B cell (primary cell): Measurements from ENCODE around the gene STX10. TPM values are rescaled to one million over a fixed set of nuclear protein-coding genes. Genes with fewer than 3 reads are reported as not detected.

Experiments used
- ATAC-seq: fragments of 200-7000 bp; cut with Tn5 transposase; one replicate; pipeline ENCODE4 v1.10.0; 2021; ENCODE audit warnings: low read depth, mild to moderate bottlenecking, moderate number of reproducible peaks, moderate library complexity
- CTCF ChIA-PET: fragments of 350-600 bp; sonication (Branson Sonifier 250); formaldehyde crosslinking; loops from one replicate; lab custom pipeline; 2021; ENCODE audit warnings: antibody characterized with exemption, inconsistent platforms; lab: Charles Lee
- POLR2A ChIA-PET: fragments of 350-600 bp; sonication (Branson Sonifier 250); formaldehyde crosslinking; loops from one replicate; lab custom pipeline; 2021; ENCODE audit warnings: antibody characterized with exemption; lab: Charles Lee
- DNase-seq: peaks from one replicate; pipeline ENCODE4 v3.0.0; 2013
- H2AFZ ChIP-seq: 2 replicates; pipeline ENCODE4 v1.6.1; 2012; ENCODE audit warnings: mild to moderate bottlenecking, low read depth, low read length; ENCODE audit not compliant: insufficient read depth, poor library complexity, severe bottlenecking
- H3K27ac ChIP-seq, 2 donors: 1 replicate in 1 of 2; 2 replicates in 1 of 2; pipeline ENCODE4 v1.5.1; 2012 to 2013; ENCODE audit warnings: low read length in 2 of 2, mild to moderate bottlenecking in 2 of 2, moderate library complexity in 1 of 2
- H3K27me3 ChIP-seq, 4 experiments: fragments of 200-600 bp in 1 of 4; sonication (generic) in 1 of 4; replicated peaks in 1 of 4; 1 replicate in 2 of 4; 2 replicates in 2 of 4; pipeline versions ENCODE4 v1.6.1 to v1.7.0; 2013 to 2016; ENCODE audit warnings: low read length in 3 of 4, mild to moderate bottlenecking in 2 of 4, mixed read lengths in 1 of 4, moderate library complexity in 1 of 4; ENCODE audit not compliant: insufficient read depth in 4 of 4, control insufficient read depth in 3 of 4; ENCODE audit errors: control extremely low read depth in 1 of 4
- H3K36me3 ChIP-seq, 2 experiments: replicated peaks in 1 of 2; 1 replicate in 1 of 2; 2 replicates in 1 of 2; pipeline versions ENCODE4 v1.6.1 to v1.7.1; 2013; ENCODE audit warnings: low read length in 1 of 2; ENCODE audit not compliant: insufficient read depth in 2 of 2, control insufficient read depth in 1 of 2; ENCODE audit errors: control extremely low read depth in 1 of 2, extremely low read depth in 1 of 2
- H3K4me1 ChIP-seq, 2 donors: fragments of 200-600 bp in 1 of 2; sonication (generic) in 1 of 2; 1 replicate in 1 of 2; 2 replicates in 1 of 2; pipeline versions ENCODE4 v1.5.1 to v1.6.1; 2013 to 2017; ENCODE audit warnings: low read length in 2 of 2; ENCODE audit not compliant: control insufficient read depth in 2 of 2, insufficient read depth in 2 of 2
- H3K4me2 ChIP-seq: replicated peaks from 2 replicates; pipeline ENCODE3; 2012; ENCODE audit warnings: mild to moderate bottlenecking, low read depth, low read length; ENCODE audit not compliant: poor library complexity, severe bottlenecking
- H3K4me3 ChIP-seq, 5 experiments: fragments of 200-600 bp in 1 of 5; sonication (generic) in 1 of 5; 1 replicate in 3 of 5; 2 replicates in 2 of 5; pipeline versions ENCODE4 v1.5.1 to v1.7.0; 2011 to 2016; ENCODE audit warnings: low read length in 4 of 5, mild to moderate bottlenecking in 4 of 5, low read depth in 2 of 5, control low read depth in 1 of 5, moderate library complexity in 1 of 5; ENCODE audit not compliant: insufficient read depth in 1 of 5; ENCODE audit errors: control extremely low read depth in 1 of 5, extremely low read depth in 1 of 5
- H3K79me2 ChIP-seq: fragments of 200-600 bp; sonication (generic); one replicate; pipeline ENCODE4 v1.6.0; 2016; ENCODE audit warnings: low read length; ENCODE audit not compliant: control insufficient read depth, insufficient read depth
- H3K9ac ChIP-seq: fragments of 200-600 bp; sonication (generic); 2 replicates; pipeline ENCODE4 v1.6.1; 2017; ENCODE audit warnings: mild to moderate bottlenecking, low read length, moderate library complexity
- H3K9me3 ChIP-seq, 3 donors: one replicate each; pipeline versions ENCODE4 v1.6.1 to v1.7.1; 2013; ENCODE audit warnings: low read length in 2 of 3; ENCODE audit not compliant: control insufficient read depth in 2 of 3, insufficient read depth in 1 of 3; ENCODE audit errors: control extremely low read depth in 1 of 3
- H4K20me1 ChIP-seq: 2 replicates; pipeline ENCODE4 v1.6.0; 2012; ENCODE audit warnings: mild to moderate bottlenecking, low read length; ENCODE audit not compliant: insufficient read depth, control insufficient read depth, poor library complexity, severe bottlenecking
- H3K27ac Mint-ChIP-seq: one replicate; pipeline ENCODE4 v1.8.0; 2021; ENCODE audit warnings: mixed read lengths
- H3K27me3 Mint-ChIP-seq: one replicate; pipeline ENCODE4 v1.8.0; 2021; ENCODE audit warnings: mixed read lengths
- H3K4me1 Mint-ChIP-seq: one replicate; pipeline ENCODE4 v1.8.0; 2021; ENCODE audit warnings: mixed read lengths
- H3K4me3 Mint-ChIP-seq: one replicate; pipeline ENCODE4 v1.8.0; 2021; ENCODE audit warnings: mixed read lengths
- H3K9me3 Mint-ChIP-seq: one replicate; pipeline ENCODE4 v1.8.0; 2022; ENCODE audit warnings: mixed read lengths; ENCODE audit not compliant: insufficient read depth
- CTCF ChIP-seq: fragments of 200-600 bp; IDR thresholded peaks from one replicate; pipeline ENCODE4 v1.8.0; 2022; ENCODE audit warnings: antibody characterized with exemption, mild to moderate bottlenecking
- EZH2 ChIP-seq: IDR thresholded peaks from 2 replicates; pipeline ENCODE4 v1.6.1; 2012; ENCODE audit warnings: borderline replicate concordance, low read depth, mild to moderate bottlenecking, moderate library complexity, low read length; ENCODE audit not compliant: insufficient read depth, poor library complexity, severe bottlenecking
- WGBS: methylation state at CpG from one replicate; pipeline ENCODE4 v1.1.5; 2013; ENCODE audit warnings: missing lambda C conversion rate; ENCODE audit not compliant: insufficient coverage; 5-methylcytosine and 5-hydroxymethylcytosine counted together
- intact Hi-C: fragments of 100-400 bp; cut with micrococcal nuclease; formaldehyde crosslinking; loops from one replicate; pipeline ENCODE4 v1.10.0; 2022
- polyA plus RNA-seq: library from polyadenylated mRNA; depleted of rRNA; stranded (reverse); fragments of >200 nt; gene quantifications from 2 replicates; pipeline ENCODE4 v1.2.3, GENCODE V29; 2012
- total RNA-seq, 2 donors: library from RNA; stranded (reverse); fragments of 120-200 nt in 1 of 2; gene quantifications; 1 replicate in 1 of 2; 2 replicates in 1 of 2; pipeline versions ENCODE4 v1.2.3 to v1.2.4, GENCODE V29; 2013 to 2022

Gene STX10
- total and polyA plus RNA-seq, 2 donors (not counting 1 experiment from before 2014, with no cell fraction given), result 59.0 to 147 TPM

DNA sequence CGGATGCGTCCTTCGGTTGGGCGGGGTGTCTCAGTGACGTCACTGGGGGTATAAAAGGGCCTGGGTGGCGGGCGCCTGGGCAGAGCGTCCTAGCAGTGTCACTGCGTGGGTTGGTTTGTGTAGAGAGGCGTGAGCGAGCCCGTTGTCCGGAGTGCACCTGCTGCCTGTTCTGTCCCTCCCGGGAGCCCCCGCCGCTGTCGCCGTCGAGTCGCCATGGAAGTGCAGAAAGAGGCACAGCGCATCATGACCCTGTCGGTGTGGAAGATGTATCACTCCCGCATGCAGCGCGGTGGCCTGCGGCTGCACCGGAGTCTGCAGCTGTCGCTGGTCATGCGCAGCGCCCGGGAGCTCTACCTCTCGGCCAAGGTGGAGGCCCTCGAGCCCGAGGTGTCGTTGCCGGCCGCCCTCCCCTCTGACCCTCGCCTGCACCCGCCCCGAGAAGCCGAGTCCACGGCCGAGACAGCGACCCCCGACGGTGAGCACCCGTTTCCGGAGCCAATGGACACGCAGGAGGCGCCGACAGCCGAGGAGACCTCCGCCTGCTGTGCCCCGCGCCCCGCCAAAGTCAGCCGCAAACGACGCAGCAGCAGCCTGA, 2.9 kb upstream of the STX10 start:
- peaks cover 64% of the 10 kb centered on the region for H3K79me2 ChIP-seq

More for the DNA sequence above, 2.9 kb upstream of the STX10 start:
- TF ChIP-seq EZH2, result no peak
- no peak for TF ChIP-seq CTCF
- ATAC-seq (peak; percentile 22), DNase-seq (peak; percentile 98)
- Mint-ChIP-seq H3K27me3 (no peaks in the 10 kb centered on the region), H3K4me3 (peak overlapping the region; percentile 92), H3K4me1 (peaks cover 49% of the 10 kb centered on the region), H3K9me3 (no peaks in the 10 kb centered on the region), H3K27ac (peak overlapping the region; percentile 100)
- intact Hi-C loops, result loop anchor here (1.0 to 5.0 kb wide), 3 partner anchors 50 to 694 kb away; no protein-coding TSS in a partner anchor
- peak overlapping the region; percentile 97 for H3K9ac ChIP-seq
- H3K27ac ChIP-seq, result peak overlapping the region; percentile 94 to 96
- no peaks in the 10 kb centered on the region for H3K27me3 ChIP-seq
- H3K4me3 ChIP-seq, result peak overlapping the region; percentile 82 to 100 (median 98)
- ChIA-PET CTCF (interaction anchor here (0.9 to 2.1 kb wide), 16 partner anchors 9 to 852 kb away, joined by 3 to 34 read pairs (median 6); partner anchors contain the start of gene NACC1), POLR2A (interaction anchor here (0.6 to 2.5 kb wide), 17 partner anchors 12 to 694 kb away, joined by 3 to 64 read pairs (median 6); partner anchors contain the start of gene NACC1)
- under 1% methylated on average over 57 of the region's 59 CpGs for WGBS
- H3K36me3 ChIP-seq, result peaks cover 0 to 9% of the 10 kb centered on the region in 2 experiments
- H2AFZ ChIP-seq, result no peak overlapping the region
- peaks cover 30 to 56% of the 10 kb centered on the region in 2 donors for H3K4me1 ChIP-seq
- H3K9me3 ChIP-seq, result no peaks in the 10 kb centered on the region
- peaks cover 26% of the 10 kb centered on the region for H4K20me1 ChIP-seq
- H3K4me2 ChIP-seq, result peak overlapping the region; percentile 95
